A549 (cell line): Measurements from ENCODE around the gene ANKRD29. TPM values are rescaled to one million over a fixed set of nuclear protein-coding genes. Genes with fewer than 3 reads are reported as not detected.

Experiments used
- ATAC-seq, 2 experiments: fragments of 200-7000 bp in 1 of 2; fragments of >200 bp in 1 of 2; cut with Nextera tagmentation in 1 of 2; cut with Tn5 transposase in 1 of 2; 3 replicates each; pipeline versions ENCODE4 v1.8.0 to v1.9.1; 2018 to 2020; ENCODE audit warnings: mild to moderate bottlenecking in 1 of 2, moderate library complexity in 1 of 2
- CTCF ChIA-PET: fragments of 300-600 bp; sonication (Branson Sonifier 250); formaldehyde crosslinking; extraction: SDS; loops from one replicate; lab custom pipeline; 2021; ENCODE audit warnings: antibody characterized with exemption, inconsistent platforms; lab: Yijun Ruan, JAX
- POLR2A ChIA-PET: fragments of 350-600 bp; formaldehyde crosslinking; extraction: SDS; loops from one replicate; lab custom pipeline; 2021; ENCODE audit warnings: antibody characterized with exemption, inconsistent platforms; lab: Yijun Ruan, JAX
- DNase-seq, 2 experiments: peaks; one replicate each; pipeline versions ENCODE4 v3.0.0 to v3.0.0-alpha.2; 2011 to 2016; ENCODE audit warnings: low read depth in 1 of 2, low spot score in 1 of 2
- FAIRE-seq: peaks from 2 replicates; lab custom pipeline; 2011; peaks lifted over from hg19 to GRCh38; lab: Jason Lieb, UNC
- H3K27ac ChIP-seq, 2 experiments: fragments of >200 bp; sonication (Bioruptor Twin); formaldehyde crosslinking; 3 replicates each; pipeline ENCODE4 v1.5.1; 2016 to 2017
- H3K4me1 ChIP-seq: fragments of >200 bp; sonication (Bioruptor Twin); formaldehyde crosslinking; 3 replicates; pipeline ENCODE4 v1.6.1; 2016
- H3K4me2 ChIP-seq: fragments of >200 bp; sonication (Bioruptor Twin); formaldehyde crosslinking; 3 replicates; pipeline ENCODE4 v1.6.1; 2016
- H3K4me3 ChIP-seq: fragments of >200 bp; sonication (Bioruptor Twin); formaldehyde crosslinking; 3 replicates; pipeline ENCODE4 v1.5.1; 2016
- H3K9me3 ChIP-seq: fragments of >200 bp; sonication (Bioruptor Twin); formaldehyde crosslinking; 3 replicates; pipeline ENCODE4 v1.6.1; 2016
- BHLHE40 ChIP-seq: IDR thresholded peaks from 2 replicates; pipeline ENCODE4 v1.6.1; 2012; ENCODE audit warnings: low read depth, low read length, inconsistent platforms
- CBX8 ChIP-seq: fragments of 200-600 bp; sonication (generic); IDR thresholded peaks from 2 replicates; pipeline ENCODE4 v1.6.1; 2016
- CEBPB ChIP-seq, 2 experiments: fragments of >200 bp in 1 of 2; sonication (Bioruptor Twin) in 1 of 2; formaldehyde crosslinking in 1 of 2; IDR thresholded peaks; 2 replicates each; pipeline ENCODE4 v1.6.1; 2012 to 2016
- CHD2 ChIP-seq: fragments of 150-350 bp; IDR thresholded peaks from 2 replicates; pipeline ENCODE4 v1.6.1; 2014; ENCODE audit warnings: low read length; ENCODE audit not compliant: partially characterized antibody
- EP300 ChIP-seq, 2 experiments: fragments of >200 bp; sonication (Bioruptor Twin); formaldehyde crosslinking; IDR thresholded peaks; 2 replicates in 1 of 2; 3 replicates in 1 of 2; pipeline ENCODE4 v1.6.1; 2016 to 2017
- ESRRA ChIP-seq: fragments of 150-350 bp; IDR thresholded peaks from 2 replicates; pipeline ENCODE4 v1.6.1; 2014; ENCODE audit warnings: mild to moderate bottlenecking, low read length, borderline replicate concordance
- HES2 ChIP-seq: fragments of >200 bp; sonication (Bioruptor Twin); formaldehyde crosslinking; IDR thresholded peaks from 2 replicates; pipeline ENCODE4 v1.6.1; 2016
- HMGXB4 ChIP-seq: fragments of 250-450 bp; sonication (Bioruptor Pico); IDR thresholded peaks from 2 replicates; pipeline ENCODE4 v1.5.0; 2021; ENCODE audit warnings: mild to moderate bottlenecking, moderate library complexity, borderline replicate concordance
- HOXA7 ChIP-seq: fragments of 250-450 bp; sonication (Bioruptor Pico); IDR thresholded peaks from 2 replicates; pipeline ENCODE4 v1.5.0; 2020; ENCODE audit warnings: mild to moderate bottlenecking, moderate library complexity
- MAFK ChIP-seq: fragments of 450-650 bp; IDR thresholded peaks from 2 replicates; pipeline ENCODE4 v1.6.1; 2014; ENCODE audit not compliant: partially characterized antibody
- MYC ChIP-seq: IDR thresholded peaks from 2 replicates; pipeline ENCODE4 v1.6.1; 2012; ENCODE audit warnings: mild to moderate bottlenecking, inconsistent platforms, low read length, improper control_type of control experiment, borderline replicate concordance
- RAD21 ChIP-seq, 2 experiments: fragments of >200 bp in 1 of 2; sonication (Bioruptor Twin) in 1 of 2; formaldehyde crosslinking in 1 of 2; IDR thresholded peaks in 1 of 2; conservative IDR thresholded peaks in 1 of 2; 2 replicates in 1 of 2; 3 replicates in 1 of 2; pipeline ENCODE4 v1.6.1; 2012 to 2018; ENCODE audit warnings: inconsistent platforms in 1 of 2
- RFX5 ChIP-seq: fragments of 450-650 bp; IDR thresholded peaks from 2 replicates; pipeline ENCODE4 v1.7.1; 2014; ENCODE audit warnings: antibody characterized with exemption, mild to moderate bottlenecking, moderate library complexity
- SMC3 ChIP-seq: fragments of >200 bp; sonication (Bioruptor Twin); formaldehyde crosslinking; IDR thresholded peaks from 3 replicates; pipeline ENCODE4 v1.6.1; 2018; ENCODE audit warnings: inconsistent platforms
- WGBS: methylation state at CpG from one replicate; pipeline ENCODE4 v1.1.6; 2017; ENCODE audit errors: missing lambda C conversion rate; 5-methylcytosine and 5-hydroxymethylcytosine counted together
- polyA plus RNA-seq, 4 experiments: library from polyadenylated mRNA; depleted of rRNA in 3 of 4; stranded (reverse); fragments of >200 nt; fragmentation: RNase III in 1 of 4; extraction: RNeasy Plus Mini Kit Qiagen cat#74134 plus additional on column Dnase treatment in 1 of 4; gene quantifications; 2 replicates in 3 of 4; 3 replicates in 1 of 4; pipeline ENCODE4 v1.2.3, GENCODE V29; 2011 to 2017
- TF ChIP-seq, protein P1 (sequence below): fragments of 250-450 bp; sonication (Bioruptor Pico); IDR thresholded peaks from 2 replicates; pipeline ENCODE4 v1.5.0; 2020; ENCODE audit warnings: low read depth, mild to moderate bottlenecking, moderate library complexity
- TF ChIP-seq, protein P2 (sequence below): IDR thresholded peaks from 2 replicates; pipeline ENCODE4 v1.6.1; 2012
- TF ChIP-seq, protein P3 (sequence below): fragments of 150-350 bp; IDR thresholded peaks from 2 replicates; pipeline ENCODE4 v1.6.1; 2014; ENCODE audit warnings: low read depth, mild to moderate bottlenecking, low read length
- TF ChIP-seq, protein P4 (sequence below): IDR thresholded peaks from 2 replicates; pipeline ENCODE4 v1.6.1; 2012

The ANKRD29 gene
- polyA plus RNA-seq, 2 of the 4 experiments (the other 2 are of a cell fraction) = 12.4 to 25.4 TPM

GRCh38 chr18:23585007-23585871 is 77.5 kb downstream of the ANKRD29 start:
- ATAC-seq (peak in 1 of 2 experiments; percentile 2; a peak in 1 of 6 replicates), DNase-seq (peak in 1 of 2 experiments; percentile 38), FAIRE-seq (no peak)
- ChIA-PET POLR2A (interaction anchor here (0.5 kb wide), 1 partner anchor 134 kb away, joined by 3 read pairs; no protein-coding TSS in a partner anchor), CTCF (interaction anchor here (0.8 to 2.8 kb wide), 5 partner anchors 28 to 118 kb away, joined by 3 to 11 read pairs (median 5); no protein-coding TSS in a partner anchor)
- Histone ChIP-seq H3K9me3 (no peaks in the 10 kb centered on the region), H3K4me3 (peak overlapping the region; percentile 93), H3K4me2 (peak overlapping the region; percentile 84), H3K27ac (peak overlapping the region; percentile 98 to 99), H3K4me1 (peaks cover 56% of the 10 kb centered on the region)
- WGBS = 26% methylated on average over 18 of the region's 19 CpGs
- TF ChIP-seq RAD21 (conservative IDR thresholded peaks at IDR 0.05 in 1 of 2, IDR thresholded peaks at IDR 0.05 in 1 of 2) (no peak), ESRRA (no peak), RFX5 (no peak), CEBPB (IDR thresholded peaks at IDR 0.05) (no peak), CHD2 (no peak), CBX8 (no peak), MYC (no peak), SMC3 (no peak), EP300 (IDR thresholded peaks at IDR 0.05) (no peak), HMGXB4 (CRISPR knock-in tag) (no peak), BHLHE40 (no peak), MAFK (no peak), HOXA7 (CRISPR knock-in tag) (no peak), HES2 (no peak)
- TF ChIP-seq, protein P1, sequence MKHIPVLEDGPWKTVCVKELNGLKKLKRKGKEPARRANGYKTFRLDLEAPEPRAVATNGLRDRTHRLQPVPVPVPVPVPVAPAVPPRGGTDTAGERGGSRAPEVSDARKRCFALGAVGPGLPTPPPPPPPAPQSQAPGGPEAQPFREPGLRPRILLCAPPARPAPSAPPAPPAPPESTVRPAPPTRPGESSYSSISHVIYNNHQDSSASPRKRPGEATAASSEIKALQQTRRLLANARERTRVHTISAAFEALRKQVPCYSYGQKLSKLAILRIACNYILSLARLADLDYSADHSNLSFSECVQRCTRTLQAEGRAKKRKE = no peak
- TF ChIP-seq, protein P2, sequence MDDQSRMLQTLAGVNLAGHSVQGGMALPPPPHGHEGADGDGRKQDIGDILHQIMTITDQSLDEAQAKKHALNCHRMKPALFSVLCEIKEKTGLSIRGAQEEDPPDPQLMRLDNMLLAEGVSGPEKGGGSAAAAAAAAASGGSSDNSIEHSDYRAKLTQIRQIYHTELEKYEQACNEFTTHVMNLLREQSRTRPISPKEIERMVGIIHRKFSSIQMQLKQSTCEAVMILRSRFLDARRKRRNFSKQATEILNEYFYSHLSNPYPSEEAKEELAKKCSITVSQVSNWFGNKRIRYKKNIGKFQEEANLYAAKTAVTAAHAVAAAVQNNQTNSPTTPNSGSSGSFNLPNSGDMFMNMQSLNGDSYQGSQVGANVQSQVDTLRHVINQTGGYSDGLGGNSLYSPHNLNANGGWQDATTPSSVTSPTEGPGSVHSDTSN = no peak
- TF ChIP-seq, protein P3, sequence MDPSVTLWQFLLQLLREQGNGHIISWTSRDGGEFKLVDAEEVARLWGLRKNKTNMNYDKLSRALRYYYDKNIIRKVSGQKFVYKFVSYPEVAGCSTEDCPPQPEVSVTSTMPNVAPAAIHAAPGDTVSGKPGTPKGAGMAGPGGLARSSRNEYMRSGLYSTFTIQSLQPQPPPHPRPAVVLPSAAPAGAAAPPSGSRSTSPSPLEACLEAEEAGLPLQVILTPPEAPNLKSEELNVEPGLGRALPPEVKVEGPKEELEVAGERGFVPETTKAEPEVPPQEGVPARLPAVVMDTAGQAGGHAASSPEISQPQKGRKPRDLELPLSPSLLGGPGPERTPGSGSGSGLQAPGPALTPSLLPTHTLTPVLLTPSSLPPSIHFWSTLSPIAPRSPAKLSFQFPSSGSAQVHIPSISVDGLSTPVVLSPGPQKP = no peak
- TF ChIP-seq, protein P4, sequence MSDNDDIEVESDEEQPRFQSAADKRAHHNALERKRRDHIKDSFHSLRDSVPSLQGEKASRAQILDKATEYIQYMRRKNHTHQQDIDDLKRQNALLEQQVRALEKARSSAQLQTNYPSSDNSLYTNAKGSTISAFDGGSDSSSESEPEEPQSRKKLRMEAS = no peak
